SH-SY5Y (cell line): ENCODE data around the gene CRYBG3.

Experiments used
- GATA2 ChIP-seq: IDR thresholded peaks from 2 replicates; pipeline ENCODE4 v1.6.1; 2011; ENCODE audit warnings: mild to moderate bottlenecking, low read depth, low read length
- GATA3 ChIP-seq: IDR thresholded peaks from 2 replicates; pipeline ENCODE4 v1.6.1; 2011; ENCODE audit warnings: low read depth, mild to moderate bottlenecking, low read length, moderate library complexity

DNA sequence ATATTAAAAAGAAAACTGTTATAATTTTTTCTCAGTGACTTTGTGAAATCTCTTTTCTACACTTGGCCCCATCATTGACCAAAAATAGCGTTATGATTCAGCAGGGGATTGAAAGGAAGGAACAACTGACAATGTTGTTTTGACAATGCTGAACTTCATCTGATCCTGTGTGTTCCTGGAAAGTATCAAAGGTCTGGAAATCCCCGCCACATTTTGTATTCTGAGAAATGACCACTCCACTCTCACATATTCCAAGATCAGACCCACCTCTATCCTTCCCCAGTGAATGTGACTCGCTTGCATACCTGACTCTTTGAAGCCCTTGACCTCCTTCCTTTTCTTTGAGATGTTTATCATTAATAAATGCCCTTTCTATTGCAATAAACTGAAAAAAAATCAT lies 160.1 kb downstream of the CRYBG3 start:
- no peak for TF ChIP-seq GATA3
- TF ChIP-seq GATA2: no peak
